WI38 (cell line): ENCODE data around the gene TXN.
"Not testable (repeated sequence)": the region's sequence is repeated elsewhere in the genome, so short reads cannot be mapped to it uniquely, and the experiment has no call there.

Source experiments
- H3K4me3 ChIP-seq: 2 replicates; pipeline ENCODE4 v1.5.1; 2011; ENCODE audit warnings: low read depth, mild to moderate bottlenecking, control low read depth, low read length
- CTCF ChIP-seq: IDR thresholded peaks from 2 replicates; pipeline ENCODE4 v1.5.1; 2012; ENCODE audit warnings: low read depth, mild to moderate bottlenecking, control low read depth, low read length

The TXN gene

DNA sequence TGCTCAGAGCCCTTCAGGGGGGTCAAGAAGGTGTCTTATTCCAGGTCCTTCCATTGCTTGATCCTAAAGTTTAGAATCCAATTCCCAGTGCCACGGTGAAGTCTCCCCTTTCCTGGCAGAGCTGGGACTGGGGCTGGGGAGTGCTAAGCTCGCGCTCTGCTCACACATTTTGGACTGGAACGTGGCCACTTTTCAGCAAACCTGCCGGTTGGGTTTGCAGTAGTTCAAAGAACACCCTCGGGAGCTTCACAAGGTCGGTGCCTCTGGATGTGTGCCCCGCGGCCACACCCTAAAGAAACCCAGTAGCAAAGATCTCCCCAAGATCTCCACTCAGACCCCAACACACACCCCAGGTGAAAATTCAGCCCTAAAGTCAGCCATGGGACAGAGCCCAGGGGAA is 48.3 kb downstream of the TXN start, which contains the start of gene C9orf152:
TSS of gene C9orf152 (minus strand) at position 129 of the 400 bp plus-strand sequence. CDS start 580 bp downstream, outside the sequence.
- H3K4me3 ChIP-seq: no peak within 1 kb of the TSS
- TF ChIP-seq CTCF: no peak

- H3K4me3 ChIP-seq: no peak overlapping the region
- TF ChIP-seq CTCF: no peak
Observed at GRCh38 chr9:110207071-110207641, 49.2 kb downstream of the TXN start.

GRCh38 chr9:110206389-110206788 is 49.9 kb downstream of the TXN start:
- TF ChIP-seq CTCF: no peak
- H3K4me3 ChIP-seq: no peak overlapping the region

- H3K4me3 ChIP-seq: not testable (repeated sequence)
Observed at GRCh38 chr9:110205612-110206011, 50.7 kb downstream of the TXN start.

- H3K4me3 ChIP-seq: no peak overlapping the region
- TF ChIP-seq CTCF: no peak
Observed at GRCh38 chr9:110202232-110202631, 54.1 kb downstream of the TXN start.

- no peak for TF ChIP-seq CTCF
Observed at GRCh38 chr9:110199643-110200042, 56.7 kb downstream of the TXN start.

GRCh38 chr9:110198357-110198756 is 58.0 kb downstream of the TXN start:
- no peak for TF ChIP-seq CTCF
- no peak overlapping the region for H3K4me3 ChIP-seq

More at GRCh38 chr9:110199643-110200042, 56.7 kb downstream of the TXN start:
- H3K4me3 ChIP-seq: no peak overlapping the region
